Measurements from ENCODE around the gene SDE2.
"Not testable (repeated sequence)": the region's sequence is repeated elsewhere in the genome, so short reads cannot be mapped to it uniquely, and the experiment has no call there.

Gene SDE2

GRCh38 chr1:225937048-225937968 lies 61.8 kb downstream of the SDE2 start:
- TF ChIP-seq GATA1 (IDR thresholded peaks at IDR 0.05; ENCODE audit: low read depth, low read length), result no peak
- TF ChIP-seq POLR2A (IDR thresholded peaks at IDR 0.05; ENCODE audit: low read length), result no peak
- no peak for DNase-seq

DNA sequence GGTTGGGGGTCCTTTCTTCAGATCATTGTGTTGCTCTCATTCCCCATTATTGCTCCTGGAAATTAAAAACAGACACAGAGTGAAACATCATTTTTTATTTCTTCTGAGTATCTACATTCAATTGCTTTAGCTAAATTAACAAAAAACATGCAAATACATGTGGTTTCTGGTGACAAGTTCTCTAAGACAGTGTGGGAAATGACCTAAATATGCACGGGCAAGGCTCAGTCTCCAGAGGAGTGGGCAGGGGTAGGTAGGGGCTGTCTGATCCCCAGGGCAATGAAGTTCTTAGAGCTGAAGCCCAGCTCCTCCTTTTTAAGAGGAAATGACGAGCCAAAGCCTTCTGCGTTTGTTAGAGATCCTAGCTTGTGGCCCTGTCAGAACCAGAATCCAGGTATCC lies 62.6 kb downstream of the SDE2 start:
- no peak for DNase-seq

GRCh38 chr1:225936086-225936485 lies 63.1 kb downstream of the SDE2 start:
- not testable (repeated sequence) for DNase-seq

More for the DNA sequence above, 62.6 kb downstream of the SDE2 start:
- TF ChIP-seq POLR2A (IDR thresholded peaks at IDR 0.05; ENCODE audit: low read length) (no peak), GATA1 (IDR thresholded peaks at IDR 0.05; ENCODE audit: low read depth, low read length) (no peak)

DNA sequence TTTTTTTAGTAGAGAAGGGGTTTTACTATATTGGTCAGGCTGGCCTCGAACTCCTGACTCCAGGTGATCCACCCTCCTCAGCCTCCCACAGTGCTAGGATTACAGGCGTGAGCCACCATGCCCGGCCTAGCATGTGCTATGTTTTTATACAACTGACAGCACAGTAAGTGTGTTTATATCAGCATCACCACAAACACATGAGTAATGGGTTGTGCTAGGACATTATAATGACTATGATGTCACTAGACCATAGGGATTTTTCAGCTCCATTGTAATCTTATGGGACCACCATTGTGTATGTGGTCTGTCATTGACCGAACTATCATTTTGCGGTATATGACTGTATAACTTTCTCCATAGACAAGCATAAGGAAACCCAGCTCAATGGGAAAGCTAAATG lies 64.4 kb downstream of the SDE2 start:
- TF ChIP-seq GATA1 (IDR thresholded peaks at IDR 0.05; ENCODE audit: low read depth, low read length), result no peak
- no peak for TF ChIP-seq POLR2A (IDR thresholded peaks at IDR 0.05; ENCODE audit: low read length)

GRCh38 chr1:225933072-225933471 lies 66.1 kb downstream of the SDE2 start:
- TF ChIP-seq GATA1 (IDR thresholded peaks at IDR 0.05; ENCODE audit: low read depth, low read length), result no peak
- TF ChIP-seq POLR2A (IDR thresholded peaks at IDR 0.05; ENCODE audit: low read length), result no peak
- peak in 1 of 2 experiments; percentile 34 for DNase-seq

More for the DNA sequence above, 64.4 kb downstream of the SDE2 start:
- DNase-seq, result no peak

Measured in erythroblast (primary cell).